Thyroid gland (tissue), 4 donors: ENCODE measurements around the gene ANTXRL.

Experiments
- CTCF ChIP-seq, 6 experiments: fragments of 200-600 bp in 3 of 6; fragments of 450-650 bp in 3 of 6; sonication (generic) in 3 of 6; IDR thresholded peaks; one replicate each; pipeline ENCODE4 v1.5.1; 2016 to 2019; ENCODE audit warnings: antibody characterized with exemption in 6 of 6, mild to moderate bottlenecking in 2 of 6, inconsistent platforms in 1 of 6, moderate library complexity in 1 of 6
- POLR2A ChIP-seq, 2 donors: fragments of 450-650 bp; IDR thresholded peaks; one replicate each; pipeline ENCODE4 v1.6.1; 2017; ENCODE audit warnings: antibody characterized with exemption in 2 of 2, mild to moderate bottlenecking in 2 of 2, moderate library complexity in 1 of 2

- TF ChIP-seq POLR2A (IDR thresholded peaks at IDR 0.05) (no peak), CTCF (IDR thresholded peaks at IDR 0.05) (no peak)
Measured at GRCh38 chr10:46305079-46305818, 18.5 kb downstream of the ANTXRL start.
